HUES6 (cell line): ENCODE measurements around the gene RPN1.

Source experiments
- H3K27ac ChIP-seq: 2 replicates; pipeline ENCODE4 v1.7.0; 2013; ENCODE audit warnings: low read depth, mild to moderate bottlenecking, low read length, inconsistent platforms
- H3K27me3 ChIP-seq: 2 replicates; pipeline ENCODE4 v1.6.1; 2013; ENCODE audit warnings: low read length; ENCODE audit not compliant: control insufficient read depth, insufficient read depth
- H3K36me3 ChIP-seq: 2 replicates; pipeline ENCODE4 v1.6.1; 2013; ENCODE audit warnings: low read length; ENCODE audit not compliant: control insufficient read depth, insufficient read depth
- H3K4me1 ChIP-seq: 2 replicates; pipeline ENCODE4 v1.6.1; 2013; ENCODE audit warnings: low read length; ENCODE audit not compliant: control insufficient read depth, insufficient read depth
- H3K4me3 ChIP-seq: 2 replicates; pipeline ENCODE4 v1.5.1; 2013; ENCODE audit warnings: low read depth, low read length
- H3K9ac ChIP-seq: one replicate; pipeline ENCODE4 v1.6.1; 2013; ENCODE audit warnings: mild to moderate bottlenecking, low read length
- H3K9me3 ChIP-seq: 2 replicates; pipeline ENCODE4 v1.6.1; 2013; ENCODE audit warnings: low read depth, low read length; ENCODE audit not compliant: control insufficient read depth, insufficient read depth

Gene RPN1

DNA sequence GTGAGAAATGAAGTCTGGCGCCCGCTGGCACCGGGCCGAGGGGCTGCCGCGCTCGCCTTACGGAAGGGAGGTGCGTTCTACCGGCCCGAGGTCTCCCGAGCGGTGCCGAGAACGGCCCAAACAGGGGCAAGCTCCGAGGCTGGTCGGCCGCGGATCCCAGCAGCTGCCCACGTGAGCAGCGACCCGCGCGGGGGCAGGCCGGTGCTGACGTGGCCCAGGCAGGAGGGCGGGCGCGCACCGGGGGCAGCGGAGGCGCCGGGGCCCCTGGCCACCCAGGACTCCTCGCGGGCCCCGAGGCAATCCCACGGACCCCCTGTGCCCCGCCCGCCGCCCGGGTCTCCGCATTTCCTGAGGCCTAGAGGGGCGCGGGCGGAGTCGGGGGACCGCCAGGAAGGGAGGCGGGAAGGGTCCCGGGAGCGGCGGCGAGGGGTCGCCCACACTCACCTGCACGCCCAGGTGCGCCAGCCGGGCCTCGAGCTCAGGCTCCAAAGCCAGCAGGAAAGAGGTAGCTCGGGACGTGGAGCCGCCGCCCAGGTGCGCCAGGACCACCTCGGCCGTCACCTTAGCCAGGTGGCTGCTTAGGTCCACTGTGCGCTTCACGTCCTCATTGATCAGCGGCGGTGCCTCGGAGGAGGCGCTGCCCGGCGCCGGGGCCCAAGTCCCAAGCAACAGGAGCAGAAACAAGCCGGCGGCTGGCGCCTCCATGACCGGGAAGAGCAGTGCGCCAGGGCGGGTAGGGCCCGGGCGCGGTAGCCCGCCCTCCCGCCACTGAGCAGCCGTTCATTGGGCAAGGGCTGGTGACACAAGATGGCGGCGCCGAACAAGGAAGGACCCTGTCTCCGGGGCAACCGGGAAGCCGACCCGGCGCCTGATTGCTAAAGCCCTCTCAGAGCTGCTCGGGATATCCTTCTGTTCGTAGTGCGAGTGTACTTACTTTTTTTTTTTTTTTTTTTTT, at the start of gene RPN1:
Gene RPN1, minus strand, starts transcription at position 723 of the 955 bp plus-strand sequence. Its CDS starts 18 bp downstream, at position 705.
- H3K9me3 ChIP-seq: no peaks in the 10 kb centered on the region
- peak within 1 kb of the TSS; percentile 92 for H3K27ac ChIP-seq
- no peaks in the 10 kb centered on the region for H3K4me1 ChIP-seq
- H3K36me3 ChIP-seq: peaks cover 6% of the 10 kb centered on the region; the same call in 1 of the 2 replicates
- no peaks in the 10 kb centered on the region for H3K27me3 ChIP-seq
- H3K9ac ChIP-seq: peak within 1 kb of the TSS; percentile 95
- peak within 1 kb of the TSS; percentile 98 for H3K4me3 ChIP-seq

DNA sequence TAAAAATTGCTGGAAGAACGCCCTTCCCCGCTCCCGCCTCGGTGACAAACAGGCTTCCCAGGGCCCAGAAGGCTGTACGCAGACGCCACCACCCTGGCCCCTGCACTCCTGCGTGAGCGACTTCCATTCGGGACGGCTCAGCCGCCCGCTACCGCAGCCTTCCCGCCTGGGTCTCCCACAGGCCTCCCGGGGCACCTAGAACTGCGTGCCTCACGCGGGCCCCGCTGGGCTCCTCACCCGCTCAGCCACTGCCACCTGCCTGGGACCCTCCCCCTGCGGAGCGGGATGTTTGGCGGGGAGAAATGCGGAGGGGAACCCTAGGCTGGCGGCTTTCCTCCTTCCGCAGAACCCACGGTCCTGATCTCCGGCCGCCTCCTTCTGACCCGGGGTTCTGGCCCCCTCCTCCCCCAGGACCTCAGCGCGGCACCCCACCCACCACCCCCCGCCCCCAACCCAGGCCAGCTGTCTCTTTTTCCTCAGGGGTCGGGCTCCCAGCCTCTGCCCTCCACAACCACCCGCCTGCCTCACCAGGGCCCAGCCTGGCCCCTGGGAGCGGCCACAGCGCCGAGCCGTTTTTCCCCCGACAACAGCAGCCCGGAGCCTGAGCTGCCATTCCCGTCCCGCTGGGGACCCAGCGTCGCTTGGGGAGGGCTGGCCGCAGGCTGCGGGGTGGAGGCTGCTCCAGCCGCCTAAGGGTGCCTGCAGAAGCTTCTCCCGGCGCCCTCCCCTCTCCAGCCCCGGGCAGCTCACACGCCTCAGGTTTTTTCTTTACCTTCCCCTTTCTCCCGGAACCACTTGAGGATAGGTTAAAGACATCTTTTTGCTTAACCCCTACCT, 47.8 kb upstream of the RPN1 start:
- H3K9me3 ChIP-seq: no peaks in the 10 kb centered on the region
- H3K36me3 ChIP-seq: no peaks in the 10 kb centered on the region
- no peak overlapping the region for H3K27ac ChIP-seq
- peak overlapping the region; percentile 77 for H3K4me3 ChIP-seq
- no peaks in the 10 kb centered on the region for H3K27me3 ChIP-seq
- H3K4me1 ChIP-seq: peaks cover 3% of the 10 kb centered on the region; the same call in 1 of the 2 replicates
- H3K9ac ChIP-seq: peak overlapping the region; percentile 44

DNA sequence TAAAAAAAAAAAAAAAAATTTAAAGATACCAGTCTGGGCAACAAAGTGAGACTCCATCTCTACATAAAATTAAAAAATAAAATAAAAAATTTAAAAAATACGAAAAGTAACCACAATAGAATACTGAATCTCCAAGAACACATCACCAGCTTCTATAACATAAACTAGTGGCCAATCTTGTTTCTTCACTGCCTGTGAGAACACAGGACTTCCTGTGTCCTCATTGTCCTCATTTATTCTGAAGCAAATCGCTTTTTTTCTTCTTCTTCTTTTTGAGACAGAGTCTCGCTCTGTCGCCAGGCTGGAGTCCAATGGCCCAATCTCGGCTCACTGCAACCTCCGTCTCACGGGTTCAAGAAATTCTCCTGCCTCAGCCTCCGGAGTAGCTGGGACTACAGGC, 46.7 kb upstream of the RPN1 start:
- no peaks in the 10 kb centered on the region for H3K27me3 ChIP-seq
- H3K9me3 ChIP-seq: no peaks in the 10 kb centered on the region
- no peak overlapping the region for H3K4me3 ChIP-seq
- no peak overlapping the region for H3K9ac ChIP-seq
- no peak overlapping the region for H3K27ac ChIP-seq
- peaks cover 6% of the 10 kb centered on the region; the same call in 1 of the 2 replicates for H3K4me1 ChIP-seq
- H3K36me3 ChIP-seq: no peaks in the 10 kb centered on the region

DNA sequence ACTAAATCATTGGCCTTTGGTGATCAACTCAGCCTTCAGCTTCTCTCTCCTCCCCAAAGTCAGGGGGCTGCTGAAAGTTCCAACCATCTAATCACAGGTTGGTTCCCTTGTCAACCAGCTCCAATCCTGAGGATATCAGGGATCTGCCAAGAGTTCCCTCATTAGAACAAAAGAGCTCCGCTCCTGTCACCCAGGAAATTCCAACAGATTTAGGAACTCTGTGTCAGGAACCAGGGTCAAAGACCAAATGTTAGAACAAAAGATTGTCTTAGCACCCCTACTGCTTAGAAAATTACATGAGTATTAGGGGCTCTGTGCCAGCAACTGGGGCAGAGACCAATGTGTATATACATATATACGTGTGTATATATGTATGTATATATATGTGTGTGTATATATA, 43.1 kb upstream of the RPN1 start:
- no peaks in the 10 kb centered on the region for H3K36me3 ChIP-seq
- peaks cover 6% of the 10 kb centered on the region; the same call in 1 of the 2 replicates for H3K4me1 ChIP-seq
- no peaks in the 10 kb centered on the region for H3K9me3 ChIP-seq
- H3K27me3 ChIP-seq: no peaks in the 10 kb centered on the region
- H3K27ac ChIP-seq: no peak overlapping the region
- H3K4me3 ChIP-seq: no peak overlapping the region
- H3K9ac ChIP-seq: no peak overlapping the region

DNA sequence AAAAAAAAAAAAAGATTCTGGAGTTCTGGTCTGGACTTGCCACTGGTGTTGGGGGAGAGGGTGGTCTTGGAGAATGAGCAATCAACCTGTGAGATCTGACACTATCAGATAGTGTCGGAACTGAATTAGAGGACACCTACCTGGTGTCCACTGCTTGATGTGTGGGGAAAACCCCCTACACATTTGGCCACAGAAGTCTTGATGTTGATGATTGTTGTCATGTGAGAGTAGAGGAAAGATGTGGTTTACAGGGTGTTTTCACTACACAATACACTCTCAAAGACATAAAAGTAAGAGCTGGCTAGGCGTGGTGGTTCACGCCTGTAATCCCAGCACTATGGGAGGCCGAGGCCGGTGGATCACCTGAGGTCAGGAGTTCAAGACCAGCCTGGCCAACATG, 38.4 kb upstream of the RPN1 start:
- no peak overlapping the region for H3K9ac ChIP-seq
- H3K36me3 ChIP-seq: no peaks in the 10 kb centered on the region
- no peaks in the 10 kb centered on the region for H3K9me3 ChIP-seq
- no peak overlapping the region for H3K4me3 ChIP-seq
- H3K4me1 ChIP-seq: peaks cover 6% of the 10 kb centered on the region; the same call in 1 of the 2 replicates
- H3K27me3 ChIP-seq: no peaks in the 10 kb centered on the region
- H3K27ac ChIP-seq: no peak overlapping the region

DNA sequence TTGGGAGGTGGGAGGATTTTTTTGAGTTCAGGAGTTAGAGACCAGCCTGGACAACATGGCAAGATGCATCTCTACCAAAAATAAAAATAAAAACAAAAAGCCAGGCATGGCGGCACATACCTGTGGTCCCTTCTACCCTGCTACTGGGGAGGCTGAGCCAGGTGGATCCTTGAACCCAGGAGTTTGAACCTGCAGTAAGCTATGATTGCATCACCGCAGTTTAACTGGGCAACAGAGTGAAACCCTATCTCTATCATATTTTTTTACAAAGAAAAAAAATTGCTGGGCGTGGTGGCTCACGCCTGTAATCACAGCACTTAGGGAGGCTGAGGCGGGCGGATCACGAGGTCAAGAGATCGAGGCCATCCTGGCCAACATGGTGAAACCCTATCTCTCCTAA, 35.8 kb upstream of the RPN1 start:
- Histone ChIP-seq H3K4me1 (peaks cover 4% of the 10 kb centered on the region), H3K27me3 (no peaks in the 10 kb centered on the region), H3K9me3 (no peaks in the 10 kb centered on the region), H3K27ac (no peak overlapping the region), H3K36me3 (no peaks in the 10 kb centered on the region), H3K9ac (no peak overlapping the region), H3K4me3 (no peak overlapping the region)

DNA sequence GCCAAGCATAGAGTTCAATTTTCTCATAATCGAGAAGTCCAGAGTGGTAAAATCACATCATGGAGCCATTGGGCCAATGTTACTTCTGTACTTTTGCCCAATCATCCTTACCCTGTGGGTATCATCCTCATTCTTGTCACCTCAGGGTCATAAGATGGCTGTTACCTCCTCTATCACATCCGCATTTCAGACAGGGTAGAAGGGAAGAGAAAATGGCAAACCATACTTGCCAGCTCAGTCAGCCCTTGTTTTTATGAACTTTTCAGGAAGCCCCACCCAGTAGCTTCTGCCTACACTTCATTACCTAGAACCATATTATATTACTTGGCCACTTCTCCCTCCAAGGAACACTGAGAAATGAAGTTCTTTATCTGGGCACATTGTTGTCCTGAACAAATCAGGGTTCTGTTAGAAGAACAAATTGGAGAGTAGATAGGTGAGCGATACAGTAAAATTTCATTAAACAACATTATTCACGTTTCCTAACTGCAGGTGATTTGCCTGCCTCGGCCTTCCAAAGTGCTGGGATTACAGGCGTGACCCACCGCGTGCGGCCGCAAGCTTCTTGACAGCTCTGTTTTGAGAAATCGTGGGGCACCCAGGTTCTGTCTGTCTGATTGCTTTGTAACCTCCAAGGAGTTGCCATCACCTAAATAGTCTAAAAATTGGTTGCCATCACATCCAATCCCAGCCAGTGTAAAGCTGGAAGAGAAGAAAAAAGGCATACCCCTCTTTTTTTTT, 34.5 kb upstream of the RPN1 start:
- Histone ChIP-seq H3K4me1 (peaks cover 7% of the 10 kb centered on the region), H3K27me3 (no peaks in the 10 kb centered on the region), H3K36me3 (no peaks in the 10 kb centered on the region), H3K27ac (no peak overlapping the region), H3K9me3 (no peaks in the 10 kb centered on the region), H3K9ac (no peak overlapping the region), H3K4me3 (no peak overlapping the region)

DNA sequence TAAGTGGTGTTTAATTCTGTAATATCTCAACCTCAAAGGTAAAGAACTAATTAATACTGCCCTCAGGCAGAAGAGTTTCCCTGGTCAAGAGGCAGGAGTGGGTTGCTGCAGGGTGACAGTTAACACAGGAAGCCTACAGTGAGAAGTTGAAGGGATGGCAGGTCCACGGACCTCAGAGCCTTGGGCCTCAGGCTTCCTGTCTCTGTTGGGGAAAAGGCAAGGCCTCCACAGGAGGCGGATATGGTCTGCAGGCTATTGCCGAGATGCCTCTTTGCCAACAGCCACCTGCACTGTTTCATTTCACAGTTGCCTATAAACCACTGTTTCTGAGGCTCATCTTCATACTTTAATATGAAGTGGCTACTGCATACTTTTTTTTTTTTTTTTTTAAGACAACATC, 33.3 kb upstream of the RPN1 start:
- Histone ChIP-seq H3K9ac (no peak overlapping the region), H3K36me3 (no peaks in the 10 kb centered on the region), H3K4me3 (no peak overlapping the region), H3K9me3 (no peaks in the 10 kb centered on the region), H3K27ac (no peak overlapping the region), H3K27me3 (no peaks in the 10 kb centered on the region), H3K4me1 (peaks cover 7% of the 10 kb centered on the region)

DNA sequence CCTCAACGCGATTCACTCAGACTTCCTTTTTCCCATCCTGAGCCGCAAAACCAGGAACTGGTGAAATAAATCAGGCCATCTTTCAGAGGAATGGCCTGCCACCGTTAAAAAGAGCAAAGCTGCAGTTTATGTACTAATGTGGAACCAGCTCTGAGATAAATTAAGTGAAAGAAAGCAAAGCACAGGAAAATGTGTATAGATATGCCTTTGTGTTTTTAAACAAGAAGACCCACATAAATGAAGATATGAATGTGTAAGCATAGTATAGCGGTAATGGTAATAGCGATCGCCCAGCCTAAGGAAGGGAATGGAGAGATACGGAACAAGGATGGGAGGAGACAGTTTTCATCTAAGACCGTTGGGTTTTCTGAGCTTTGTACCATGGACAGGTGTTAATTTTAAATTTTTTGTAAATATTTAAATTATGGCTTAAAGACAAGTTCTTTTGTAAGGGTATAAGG, 30.8 kb upstream of the RPN1 start:
- peak overlapping the region; percentile 70 for H3K4me3 ChIP-seq
- peak overlapping the region; percentile 76 for H3K27ac ChIP-seq

DNA sequence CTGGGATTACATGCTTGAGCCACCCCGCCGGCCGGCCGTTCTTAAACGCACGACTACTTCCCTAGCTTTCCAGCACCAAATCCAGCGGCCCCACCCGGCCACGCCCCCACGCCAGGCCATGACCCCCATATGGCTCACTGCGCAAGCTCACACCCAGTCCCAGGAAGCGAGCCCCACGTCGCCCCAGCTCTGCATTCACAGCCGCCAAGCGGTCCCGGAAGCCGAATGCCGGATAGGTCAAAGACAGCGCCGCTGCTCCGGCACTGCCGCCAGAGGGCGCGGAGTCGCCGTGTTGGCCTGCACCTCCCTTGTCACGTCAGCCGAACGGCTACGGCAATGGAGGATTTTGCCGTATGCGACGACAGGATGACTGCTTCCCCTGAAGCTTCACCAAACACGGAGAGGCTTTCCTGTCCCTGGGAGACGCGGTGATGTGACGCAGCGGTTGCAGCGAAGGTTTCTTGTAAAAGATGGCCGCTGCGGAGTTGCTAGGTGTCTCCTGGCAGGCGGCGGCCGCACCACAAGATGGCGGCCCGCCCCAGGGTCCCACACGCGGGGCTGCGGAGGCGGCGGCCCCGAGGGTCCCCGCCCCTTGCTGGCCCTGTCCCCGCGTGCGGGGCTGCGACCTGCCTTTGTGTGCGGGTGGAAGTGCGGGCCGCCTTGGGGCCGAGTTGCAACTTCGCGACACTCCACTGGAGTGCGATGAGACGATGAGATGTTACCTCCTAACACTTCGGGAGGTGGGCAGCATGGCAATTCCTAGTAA, 30.2 kb upstream of the RPN1 start:
- H3K9me3 ChIP-seq: no peaks in the 10 kb centered on the region
- H3K27ac ChIP-seq: peak overlapping the region; percentile 76

More for the DNA sequence above, 30.8 kb upstream of the RPN1 start:
- no peaks in the 10 kb centered on the region for H3K9me3 ChIP-seq
- H3K4me1 ChIP-seq: peaks cover 7% of the 10 kb centered on the region
- H3K9ac ChIP-seq: peak overlapping the region; percentile 93
- H3K36me3 ChIP-seq: no peaks in the 10 kb centered on the region
- peaks cover 8% of the 10 kb centered on the region; the same call in 1 of the 2 replicates for H3K27me3 ChIP-seq

More for the DNA sequence above, 30.2 kb upstream of the RPN1 start:
- peak overlapping the region; percentile 70 for H3K4me3 ChIP-seq
- peaks cover 7% of the 10 kb centered on the region for H3K4me1 ChIP-seq
- no peaks in the 10 kb centered on the region for H3K36me3 ChIP-seq
- H3K27me3 ChIP-seq: peaks cover 8% of the 10 kb centered on the region; the same call in 1 of the 2 replicates
- H3K9ac ChIP-seq: peak overlapping the region; percentile 93
